Uterus (tissue), 4 donors: ENCODE results near the gene NPS. TPM values are rescaled to one million over a fixed set of nuclear protein-coding genes. Genes with fewer than 3 reads are reported as not detected.

ENCODE experiments used
- DNase-seq, 2 donors: peaks; one replicate each; pipeline ENCODE4 v3.0.0-alpha.2; 2019 to 2020
- H3K27ac ChIP-seq, 2 donors: fragments of 200-600 bp; sonication (generic); 1 replicate in 1 of 2; 2 replicates in 1 of 2; pipeline ENCODE4 v1.5.1; 2016 to 2018
- H3K27me3 ChIP-seq, 2 donors: fragments of 200-600 bp; sonication (generic); one replicate each; pipeline ENCODE4 v1.5.1; 2018 to 2019; ENCODE audit warnings: control low read depth in 1 of 2
- H3K36me3 ChIP-seq, 2 donors: fragments of 200-600 bp; sonication (generic); one replicate each; pipeline ENCODE4 v1.5.1; 2019; ENCODE audit warnings: control low read depth in 1 of 2
- H3K4me1 ChIP-seq, 2 donors: fragments of 200-600 bp; sonication (generic); one replicate each; pipeline ENCODE4 v1.5.1; 2018 to 2019; ENCODE audit warnings: control low read depth in 1 of 2
- H3K4me3 ChIP-seq, 2 donors: fragments of 200-600 bp; sonication (generic); 1 replicate in 1 of 2; 2 replicates in 1 of 2; pipeline ENCODE4 v1.5.1; 2018 to 2019; ENCODE audit warnings: mild to moderate bottlenecking in 1 of 2
- H3K9me3 ChIP-seq, 2 donors: fragments of 200-600 bp; sonication (generic); one replicate each; pipeline ENCODE4 v1.5.1; 2019; ENCODE audit warnings: control low read depth in 1 of 2
- POLR2A ChIP-seq, 2 donors: fragments of 450-650 bp; IDR thresholded peaks; one replicate each; pipeline ENCODE4 v1.6.1; 2016; ENCODE audit warnings: antibody characterized with exemption in 2 of 2, mild to moderate bottlenecking in 1 of 2, moderate library complexity in 1 of 2
- intact Hi-C: fragments of 100-400 bp; cut with DNase I; formaldehyde crosslinking; loops from one replicate; pipeline ENCODE4 v1.15.1; 2023; ENCODE audit warnings: low total_unique reads
- total RNA-seq, 4 donors: library from RNA; depleted of rRNA in 3 of 4; stranded (reverse); fragments of >200 nt in 3 of 4; gene quantifications; one replicate each; pipeline versions ENCODE4 v1.1.0 to v1.2.4, GENCODE V29; 2014 to 2023
- TF ChIP-seq, protein P1 (sequence below), 4 experiments: fragments of 200-600 bp in 2 of 4; fragments of 450-650 bp in 2 of 4; sonication (generic) in 2 of 4; IDR thresholded peaks; one replicate each; pipeline ENCODE4 v1.5.1; 2016 to 2019; ENCODE audit warnings: antibody characterized with exemption in 4 of 4, mild to moderate bottlenecking in 2 of 4, moderate library complexity in 1 of 4
- donor health status: DM: yes; HTN: yes; CAD: no.

Gene NPS
- total RNA-seq, 4 donors from 2014 or later = not detected

DNA sequence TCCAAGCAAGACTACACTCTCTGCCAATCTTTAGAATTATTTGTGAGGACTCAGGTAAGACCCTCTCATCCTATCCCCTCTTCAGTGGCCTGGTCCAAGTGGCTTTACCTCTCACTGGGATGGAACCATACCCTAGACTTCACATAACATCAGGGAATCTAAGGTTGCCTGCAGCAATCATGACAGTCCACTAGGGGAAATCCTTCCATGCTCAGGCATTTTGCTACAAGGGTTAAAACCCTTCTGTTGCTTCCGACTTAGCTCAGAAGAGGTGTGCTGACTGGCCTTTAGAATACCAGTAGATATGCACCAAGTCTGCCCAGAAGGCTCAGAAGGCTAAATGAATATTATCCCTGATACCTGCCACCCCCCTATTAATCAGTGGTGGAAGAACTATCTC, 24.9 kb upstream of the NPS start:
- Histone ChIP-seq H3K27me3 (no peaks in the 10 kb centered on the region), H3K4me1 (no peaks in the 10 kb centered on the region), H3K27ac (no peak overlapping the region), H3K9me3 (no peaks in the 10 kb centered on the region), H3K36me3 (no peaks in the 10 kb centered on the region), H3K4me3 (no peak overlapping the region)
- no peak for DNase-seq
- intact Hi-C loops = no loop called here
- TF ChIP-seq POLR2A (IDR thresholded peaks at IDR 0.05) = no peak
- TF ChIP-seq, protein P1, sequence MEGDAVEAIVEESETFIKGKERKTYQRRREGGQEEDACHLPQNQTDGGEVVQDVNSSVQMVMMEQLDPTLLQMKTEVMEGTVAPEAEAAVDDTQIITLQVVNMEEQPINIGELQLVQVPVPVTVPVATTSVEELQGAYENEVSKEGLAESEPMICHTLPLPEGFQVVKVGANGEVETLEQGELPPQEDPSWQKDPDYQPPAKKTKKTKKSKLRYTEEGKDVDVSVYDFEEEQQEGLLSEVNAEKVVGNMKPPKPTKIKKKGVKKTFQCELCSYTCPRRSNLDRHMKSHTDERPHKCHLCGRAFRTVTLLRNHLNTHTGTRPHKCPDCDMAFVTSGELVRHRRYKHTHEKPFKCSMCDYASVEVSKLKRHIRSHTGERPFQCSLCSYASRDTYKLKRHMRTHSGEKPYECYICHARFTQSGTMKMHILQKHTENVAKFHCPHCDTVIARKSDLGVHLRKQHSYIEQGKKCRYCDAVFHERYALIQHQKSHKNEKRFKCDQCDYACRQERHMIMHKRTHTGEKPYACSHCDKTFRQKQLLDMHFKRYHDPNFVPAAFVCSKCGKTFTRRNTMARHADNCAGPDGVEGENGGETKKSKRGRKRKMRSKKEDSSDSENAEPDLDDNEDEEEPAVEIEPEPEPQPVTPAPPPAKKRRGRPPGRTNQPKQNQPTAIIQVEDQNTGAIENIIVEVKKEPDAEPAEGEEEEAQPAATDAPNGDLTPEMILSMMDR (IDR thresholded peaks at IDR 0.05) = no peak

DNA sequence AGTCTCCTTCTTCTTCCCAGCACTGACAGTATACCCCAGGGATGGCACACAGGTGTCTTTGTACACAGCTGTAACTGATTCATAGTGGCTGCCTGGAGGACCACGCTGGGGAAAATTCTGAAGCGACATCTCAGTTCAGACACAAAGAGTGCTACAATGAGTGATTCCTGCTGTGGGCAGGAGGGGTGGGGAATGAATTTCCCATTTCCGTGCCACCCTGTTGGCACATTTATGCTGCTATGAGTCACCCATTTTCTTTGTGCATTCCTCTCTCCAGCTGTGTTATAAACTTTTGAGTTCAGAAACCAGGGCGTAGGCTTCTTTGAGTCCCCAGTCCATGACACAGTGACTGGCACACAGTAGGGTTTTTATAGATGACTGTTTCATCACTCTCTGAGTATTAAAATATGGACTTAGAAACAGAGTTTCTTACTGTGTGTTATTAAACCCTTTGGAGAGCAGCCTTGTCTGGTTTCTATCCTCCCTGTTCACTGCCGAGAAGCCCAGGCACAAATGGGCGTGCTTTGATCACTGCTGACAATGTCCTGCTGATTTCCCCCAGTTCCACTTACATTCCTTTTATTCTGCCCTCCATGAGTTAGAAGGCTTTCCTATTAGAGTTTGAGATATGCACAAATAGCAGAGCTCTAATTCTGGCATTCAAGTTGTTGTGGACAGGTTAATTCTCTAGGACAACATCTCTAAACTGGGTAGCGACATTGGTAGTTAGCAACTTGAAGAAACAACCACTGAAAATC, 24.0 kb upstream of the NPS start:
- TF ChIP-seq, protein P1 (IDR thresholded peaks at IDR 0.05) = no peak
- no peak for TF ChIP-seq POLR2A (IDR thresholded peaks at IDR 0.05)
- H3K27ac ChIP-seq = no peak overlapping the region
- H3K27me3 ChIP-seq = no peaks in the 10 kb centered on the region
- no peak for DNase-seq
- H3K9me3 ChIP-seq = no peaks in the 10 kb centered on the region
- intact Hi-C loops = no loop called here
- H3K36me3 ChIP-seq = no peaks in the 10 kb centered on the region
- H3K4me1 ChIP-seq = no peaks in the 10 kb centered on the region
- H3K4me3 ChIP-seq = no peak overlapping the region

DNA sequence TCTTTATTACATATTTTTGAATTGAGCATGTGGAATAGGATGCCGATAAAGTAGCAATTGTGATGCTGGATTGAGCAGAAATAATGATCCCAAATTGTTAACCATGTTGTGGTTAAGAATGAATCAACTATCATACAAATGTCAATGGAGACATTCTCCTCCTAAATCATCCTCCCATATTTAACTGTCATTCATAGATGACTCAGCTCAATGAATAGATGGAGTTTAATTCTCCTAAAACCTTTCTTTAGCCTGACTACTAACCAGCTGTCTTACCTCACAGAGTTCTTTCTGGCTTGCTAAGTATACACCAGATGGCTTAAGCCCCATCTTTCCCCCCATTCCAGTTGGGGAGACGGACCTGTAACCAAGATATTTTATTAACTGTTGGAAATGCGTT, 23.4 kb upstream of the NPS start:
- H3K9me3 ChIP-seq = no peaks in the 10 kb centered on the region
- DNase-seq = no peak
- TF ChIP-seq, protein P1 (IDR thresholded peaks at IDR 0.05) = no peak
- no peak for TF ChIP-seq POLR2A (IDR thresholded peaks at IDR 0.05)
- H3K4me3 ChIP-seq = no peak overlapping the region
- H3K27ac ChIP-seq = no peak overlapping the region
- no peaks in the 10 kb centered on the region for H3K4me1 ChIP-seq
- intact Hi-C loops = no loop called here
- H3K36me3 ChIP-seq = no peaks in the 10 kb centered on the region
- no peaks in the 10 kb centered on the region for H3K27me3 ChIP-seq

DNA sequence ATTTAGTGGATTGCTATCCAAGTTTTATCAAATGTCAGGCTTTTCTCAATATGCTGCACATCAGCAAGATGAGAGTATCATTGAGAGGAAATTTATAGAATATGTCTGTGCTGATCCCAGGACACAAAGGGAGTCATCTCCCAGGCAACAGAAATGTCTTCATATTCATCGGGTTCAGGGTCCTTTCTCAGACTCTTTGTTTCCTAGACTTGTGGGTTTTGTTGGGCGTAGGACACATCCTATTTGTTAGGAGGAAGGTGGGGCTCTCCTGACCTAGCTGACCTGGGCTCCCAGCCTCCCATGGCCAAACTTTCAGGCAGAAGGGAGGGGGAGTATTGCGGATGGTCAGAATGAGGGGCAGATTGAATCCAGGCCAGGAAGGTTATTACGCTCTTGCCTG, 22.9 kb upstream of the NPS start:
- DNase-seq = no peak
- H3K36me3 ChIP-seq = no peaks in the 10 kb centered on the region
- no peaks in the 10 kb centered on the region for H3K9me3 ChIP-seq
- H3K27ac ChIP-seq = no peak overlapping the region
- intact Hi-C loops = no loop called here
- TF ChIP-seq, protein P1 (IDR thresholded peaks at IDR 0.05) = no peak
- TF ChIP-seq POLR2A (IDR thresholded peaks at IDR 0.05) = no peak
- H3K4me3 ChIP-seq = no peak overlapping the region
- no peaks in the 10 kb centered on the region for H3K4me1 ChIP-seq
- no peaks in the 10 kb centered on the region for H3K27me3 ChIP-seq

DNA sequence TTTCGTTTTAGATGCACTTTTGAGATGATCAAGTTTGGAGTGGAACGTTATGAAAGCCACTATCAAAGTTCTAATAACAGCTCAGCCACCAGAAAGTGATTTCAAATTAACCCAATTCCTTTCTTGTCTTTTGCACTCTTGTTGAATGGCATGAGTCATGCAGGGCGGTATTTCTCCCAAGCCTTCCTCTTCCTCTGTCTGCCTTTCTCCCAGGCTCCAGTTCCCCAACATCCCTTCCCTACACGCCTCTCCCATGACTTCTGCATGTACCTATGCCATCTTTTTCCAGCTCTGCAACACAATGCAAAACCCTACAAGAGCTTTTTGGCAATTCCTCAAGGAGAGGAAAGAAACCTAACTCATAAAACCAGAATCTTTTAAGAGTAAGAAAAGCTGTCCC, 21.8 kb upstream of the NPS start:
- no peaks in the 10 kb centered on the region for H3K36me3 ChIP-seq
- H3K27ac ChIP-seq = no peak overlapping the region
- DNase-seq = no peak
- H3K27me3 ChIP-seq = no peaks in the 10 kb centered on the region
- H3K4me3 ChIP-seq = no peak overlapping the region
- TF ChIP-seq, protein P1 (IDR thresholded peaks at IDR 0.05) = no peak
- no peak for TF ChIP-seq POLR2A (IDR thresholded peaks at IDR 0.05)
- no peaks in the 10 kb centered on the region for H3K4me1 ChIP-seq
- H3K9me3 ChIP-seq = no peaks in the 10 kb centered on the region
- intact Hi-C loops = no loop called here
